Type B pancreatic cell (in vitro differentiated cells): ENCODE measurements around the gene PARD6B. TPM values are rescaled to one million over a fixed set of nuclear protein-coding genes. Genes with fewer than 3 reads are reported as not detected.

Experiments
- DNase-seq: peaks from one replicate; pipeline ENCODE4 v3.0.0; 2021; ENCODE audit warnings: mixed read lengths; ENCODE audit not compliant: unreplicated experiment; ENCODE audit errors: extremely low spot score
- H3K27ac Mint-ChIP-seq: 2 replicates; pipeline ENCODE4 v1.8.0; 2021; ENCODE audit warnings: mild to moderate bottlenecking, mixed read lengths
- H3K27me3 Mint-ChIP-seq: 2 replicates; pipeline ENCODE4 v1.8.0; 2021; ENCODE audit warnings: mixed read lengths
- H3K36me3 Mint-ChIP-seq: 2 replicates; pipeline ENCODE4 v1.8.0; 2021; ENCODE audit warnings: mixed read lengths
- H3K4me1 Mint-ChIP-seq: one replicate; pipeline ENCODE4 v1.8.0; 2021; ENCODE audit warnings: mixed read lengths; ENCODE audit not compliant: unreplicated experiment
- H3K4me3 Mint-ChIP-seq: 2 replicates; pipeline ENCODE4 v1.8.0; 2021; ENCODE audit warnings: mild to moderate bottlenecking, mixed read lengths
- H3K9me3 Mint-ChIP-seq: 2 replicates; pipeline ENCODE4 v1.8.0; 2021; ENCODE audit warnings: mixed read lengths
- CTCF ChIP-seq: fragments of 200-600 bp; sonication (generic); conservative IDR thresholded peaks from 2 replicates; pipeline ENCODE4 v1.5.0; 2021; ENCODE audit warnings: antibody characterized with exemption, mild to moderate bottlenecking
- total RNA-seq: library from RNA; stranded (reverse); gene quantifications from 2 replicates; pipeline ENCODE4 v1.2.1, GENCODE V29; 2021; ENCODE audit warnings: low replicate concordance

PARD6B gene
- total RNA-seq, 1 donor from 2014 or later: 27.7 TPM

GRCh38 chr20:50724112-50724725 is 7.2 kb upstream of the PARD6B start:
- Mint-ChIP-seq H3K27me3 (no peaks in the 10 kb centered on the region), H3K9me3 (no peaks in the 10 kb centered on the region), H3K4me3 (no peak overlapping the region), H3K36me3 (no peaks in the 10 kb centered on the region), H3K27ac (no peak overlapping the region), H3K4me1 (peaks cover 26% of the 10 kb centered on the region)
- no peak for DNase-seq
- no peak for TF ChIP-seq CTCF

- Mint-ChIP-seq H3K9me3 (no peaks in the 10 kb centered on the region), H3K4me3 (no peak overlapping the region), H3K27ac (no peak overlapping the region), H3K4me1 (peaks cover 23% of the 10 kb centered on the region), H3K36me3 (no peaks in the 10 kb centered on the region), H3K27me3 (no peaks in the 10 kb centered on the region)
- no peak for TF ChIP-seq CTCF
- peak; percentile 75 for DNase-seq
These were observed 6.3 kb upstream of the PARD6B start for GRCh38 chr20:50724851-50725723.

GRCh38 chr20:50725724-50726005 is 5.7 kb upstream of the PARD6B start:
- Mint-ChIP-seq H3K27me3 (no peaks in the 10 kb centered on the region), H3K27ac (no peak overlapping the region), H3K4me3 (no peak overlapping the region), H3K9me3 (no peaks in the 10 kb centered on the region), H3K36me3 (no peaks in the 10 kb centered on the region), H3K4me1 (peaks cover 27% of the 10 kb centered on the region)
- no peak for DNase-seq
- TF ChIP-seq CTCF: no peak

GRCh38 chr20:50726955-50727791 is 4.2 kb upstream of the PARD6B start:
- peak overlapping the region; percentile 54 for H3K27ac Mint-ChIP-seq
- no peak for TF ChIP-seq CTCF

GRCh38 chr20:50727792-50728485 is 3.4 kb upstream of the PARD6B start:
- Mint-ChIP-seq H3K36me3 (no peaks in the 10 kb centered on the region), H3K4me1 (peaks cover 33% of the 10 kb centered on the region), H3K4me3 (peak overlapping the region; percentile 31), H3K27ac (peak overlapping the region; percentile 97), H3K9me3 (no peaks in the 10 kb centered on the region), H3K27me3 (peaks cover 8% of the 10 kb centered on the region)
- TF ChIP-seq CTCF: no peak
- DNase-seq: peak; percentile 15

More at GRCh38 chr20:50726955-50727791, 4.2 kb upstream of the PARD6B start:
- peaks cover 27% of the 10 kb centered on the region for H3K4me1 Mint-ChIP-seq
- H3K27me3 Mint-ChIP-seq: peaks cover 3% of the 10 kb centered on the region
- H3K9me3 Mint-ChIP-seq: no peaks in the 10 kb centered on the region
- H3K4me3 Mint-ChIP-seq: peak overlapping the region; percentile 31
- no peaks in the 10 kb centered on the region for H3K36me3 Mint-ChIP-seq
- no peak for DNase-seq
